IMR-90 (cell line): ENCODE results near the gene SERP1. TPM values are rescaled to one million over a fixed set of nuclear protein-coding genes. Genes with fewer than 3 reads are reported as not detected.
"Not testable (repeated sequence)": the region's sequence is repeated elsewhere in the genome, so short reads cannot be mapped to it uniquely, and the experiment has no call there.

Experiments
- ATAC-seq: fragments of 200-7000 bp; cut with Tn5 transposase; 2 replicates; pipeline ENCODE4 v1.9.1; 2020; ENCODE audit warnings: low read depth, mild to moderate bottlenecking, moderate library complexity
- BruUV-seq: library from RNA; stranded (reverse); fragments of 400-500 nt; replicated peaks from 2 replicates; lab custom pipeline; 2021; lab: Mats Ljungman, UMichigan
- CTCF ChIA-PET: fragments of 300-600 bp; formaldehyde crosslinking; extraction: SDS; loops from one replicate; lab custom pipeline; 2021; ENCODE audit warnings: antibody characterized with exemption; lab: Yijun Ruan, JAX
- POLR2A ChIA-PET: fragments of 300-600 bp; sonication (Branson Sonifier 250); formaldehyde crosslinking; loops from one replicate; lab custom pipeline; 2022; ENCODE audit warnings: antibody characterized with exemption; ENCODE audit not compliant: unreplicated experiment; lab: Charles Lee
- DNase-seq: peaks from one replicate; pipeline ENCODE4 v3.0.0; 2013
- H2AFZ ChIP-seq: replicated peaks from 2 replicates; pipeline ENCODE3; 2013; ENCODE audit warnings: low read length, mild to moderate bottlenecking; ENCODE audit not compliant: poor library complexity
- H2AK5ac ChIP-seq: 2 replicates; pipeline ENCODE4 v1.6.1; 2013; ENCODE audit warnings: low read depth, low read length, inconsistent platforms
- H2AK9ac ChIP-seq: replicated peaks from 2 replicates; pipeline ENCODE3; 2013; ENCODE audit warnings: mild to moderate bottlenecking, low read depth, low read length, moderate library complexity; ENCODE audit not compliant: poor library complexity
- H2BK120ac ChIP-seq: 2 replicates; pipeline ENCODE4 v1.6.1; 2013; ENCODE audit warnings: low read depth, low read length, inconsistent platforms
- H2BK15ac ChIP-seq: 3 replicates; pipeline ENCODE4 v1.6.1; 2013; ENCODE audit warnings: low read depth, low read length, inconsistent platforms
- H2BK20ac ChIP-seq: 2 replicates; pipeline ENCODE4 v1.6.1; 2013; ENCODE audit warnings: low read depth, mild to moderate bottlenecking, inconsistent platforms, low read length, moderate library complexity
- H2BK5ac ChIP-seq: 2 replicates; pipeline ENCODE4 v1.6.1; 2013; ENCODE audit warnings: mild to moderate bottlenecking, low read depth, low read length, inconsistent platforms; ENCODE audit not compliant: poor library complexity, severe bottlenecking
- H3K14ac ChIP-seq: replicated peaks from 2 replicates; pipeline ENCODE4 v1.6.1; 2013; ENCODE audit warnings: low read depth, low read length, inconsistent platforms
- H3K18ac ChIP-seq: 2 replicates; pipeline ENCODE4 v1.6.1; 2013; ENCODE audit warnings: low read depth, low read length, control low read depth
- H3K23ac ChIP-seq: 2 replicates; pipeline ENCODE4 v1.6.1; 2013; ENCODE audit warnings: low read depth, low read length, inconsistent platforms
- H3K27ac ChIP-seq: 2 replicates; pipeline ENCODE4 v1.5.1; 2013; ENCODE audit warnings: mild to moderate bottlenecking, control low read depth, low read length; ENCODE audit not compliant: insufficient read depth
- H3K27me3 ChIP-seq: 2 replicates; pipeline ENCODE4 v1.6.1; 2013; ENCODE audit warnings: low read length; ENCODE audit not compliant: control insufficient read depth, insufficient read depth
- H3K36me3 ChIP-seq: 2 replicates; pipeline ENCODE4 v1.6.1; 2013; ENCODE audit warnings: low read length, mixed read lengths; ENCODE audit not compliant: control insufficient read depth, insufficient read depth
- H3K4ac ChIP-seq: 2 replicates; pipeline ENCODE4 v1.6.1; 2013; ENCODE audit warnings: low read depth, low read length, inconsistent platforms
- H3K4me1 ChIP-seq: 2 replicates; pipeline ENCODE4 v1.6.1; 2013; ENCODE audit warnings: low read length, mixed read lengths; ENCODE audit not compliant: control insufficient read depth, insufficient read depth
- H3K4me2 ChIP-seq: 2 replicates; pipeline ENCODE4 v1.6.1; 2013; ENCODE audit warnings: low read depth, mild to moderate bottlenecking, control low read depth, low read length, moderate library complexity
- H3K4me3 ChIP-seq: 2 replicates; pipeline ENCODE4 v1.5.1; 2013; ENCODE audit warnings: low read depth, mild to moderate bottlenecking, control low read depth, low read length, moderate library complexity; ENCODE audit not compliant: insufficient read depth
- H3K56ac ChIP-seq: 2 replicates; pipeline ENCODE4 v1.6.1; 2013; ENCODE audit warnings: low read length, inconsistent platforms; ENCODE audit not compliant: insufficient read depth; ENCODE audit errors: extremely low read depth
- H3K79me1 ChIP-seq, 2 experiments: 2 replicates each; pipeline ENCODE4 v1.6.1; 2013; ENCODE audit warnings: low read length in 2 of 2, inconsistent platforms in 1 of 2, low read depth in 1 of 2
- H3K9ac ChIP-seq: 2 replicates; pipeline ENCODE4 v1.6.1; 2013; ENCODE audit warnings: low read depth, low read length, control low read depth
- H3K9me1 ChIP-seq: 2 replicates; pipeline ENCODE4 v1.6.1; 2013; ENCODE audit warnings: low read length, inconsistent platforms; ENCODE audit not compliant: insufficient read depth
- H3K9me3 ChIP-seq: 2 replicates; pipeline ENCODE4 v1.6.1; 2013; ENCODE audit warnings: low read length; ENCODE audit not compliant: control insufficient read depth, insufficient read depth
- H4K20me1 ChIP-seq: 2 replicates; pipeline ENCODE4 v1.6.1; 2013; ENCODE audit warnings: low read length, inconsistent platforms; ENCODE audit not compliant: insufficient read depth
- H4K5ac ChIP-seq: 2 replicates; pipeline ENCODE4 v1.6.1; 2013; ENCODE audit warnings: mild to moderate bottlenecking, low read depth, low read length, control low read depth
- H4K8ac ChIP-seq, 2 experiments: 2 replicates each; pipeline ENCODE4 v1.6.1; 2013; ENCODE audit warnings: low read depth in 2 of 2, low read length in 2 of 2, control low read depth in 1 of 2, inconsistent platforms in 1 of 2
- H4K91ac ChIP-seq: 2 replicates; pipeline ENCODE4 v1.6.1; 2013; ENCODE audit warnings: low read depth, low read length, inconsistent platforms; ENCODE audit not compliant: insufficient read depth
- WGBS, 2 experiments: methylation state at CpG; one replicate each; pipeline versions ENCODE4 v1.1.5 to v1.1.7; 2013; ENCODE audit warnings: missing lambda C conversion rate in 2 of 2; ENCODE audit not compliant: insufficient read length in 1 of 2; ENCODE audit errors: extremely low coverage in 2 of 2; 5-methylcytosine and 5-hydroxymethylcytosine counted together
- dilution Hi-C: fragments of 300-500 bp; cut with HindIII; formaldehyde crosslinking; loops from one replicate; pipeline ENCODE4 v1.14.3; 2018; ENCODE audit warnings: low sequenced_read_pairs; ENCODE audit not compliant: unreplicated experiment
- in situ Hi-C: fragments of 300-500 bp; cut with MboI; formaldehyde crosslinking; loops from 3 replicates; pipeline ENCODE4 v1.14.3; 2019; ENCODE audit warnings: low sequenced_read_pairs, inconsistent platforms, mixed read lengths
- intact Hi-C: fragments of 100-400 bp; cut with micrococcal nuclease; formaldehyde crosslinking; loops from 2 replicates; pipeline ENCODE4 v1.10.0; 2022
- polyA plus RNA-seq, 3 experiments: library from polyadenylated mRNA; depleted of rRNA; stranded (reverse); fragments of >200 nt; gene quantifications; 2 replicates each; pipeline ENCODE4 v1.2.3, GENCODE V29; 2012; ENCODE audit warnings: low replicate concordance in 1 of 3
- total RNA-seq: library from RNA; depleted of rRNA; stranded (reverse); fragments of >200 nt; gene quantifications from 2 replicates; pipeline ENCODE4 v1.2.3, GENCODE V29; 2012

The SERP1 gene
- total and polyA plus RNA-seq, 2 of the 4 experiments (the other 2 are of a cell fraction), result 64.0 to 73.4 TPM

DNA sequence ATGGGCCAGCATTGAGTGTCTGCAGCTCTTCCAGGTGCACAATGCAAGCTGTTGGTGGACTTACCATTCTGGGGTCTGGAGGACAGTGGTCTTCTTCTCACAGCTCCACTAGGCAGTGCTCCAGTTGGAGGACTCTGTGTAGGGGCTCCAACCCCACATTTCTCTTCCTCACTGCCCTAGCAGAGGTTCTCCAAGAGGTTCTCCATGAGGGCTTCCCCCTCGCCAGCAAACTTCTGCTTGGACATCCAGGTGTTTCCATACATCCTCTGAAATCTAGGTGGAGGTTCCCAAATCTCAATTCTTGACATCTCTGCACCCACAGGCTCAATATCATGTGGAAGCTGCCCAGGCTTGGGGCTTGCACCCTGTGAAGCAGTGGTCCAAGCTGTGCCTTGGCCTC lies 45.3 kb downstream of the SERP1 start:
- in situ Hi-C loops, result loop anchor here (10.0 kb wide), 1 partner anchor 566 kb away; no protein-coding TSS in a partner anchor
- BruUV-seq, H4K5ac ChIP-seq, H3K79me1 ChIP-seq, H2AK9ac ChIP-seq, H2AFZ ChIP-seq, H3K23ac ChIP-seq, H2BK15ac ChIP-seq, ATAC-seq, CTCF ChIA-PET, DNase-seq, H3K14ac ChIP-seq, H3K9me3 ChIP-seq, dilution Hi-C loops, H2AK5ac ChIP-seq, H3K4ac ChIP-seq, H3K27me3 ChIP-seq, H3K18ac ChIP-seq, intact Hi-C loops, H3K9me1 ChIP-seq, H4K20me1 ChIP-seq, POLR2A ChIA-PET, H2BK5ac ChIP-seq, H3K4me3 ChIP-seq, H4K91ac ChIP-seq, H3K9ac ChIP-seq, H2BK120ac ChIP-seq, H3K27ac ChIP-seq, H3K4me2 ChIP-seq, H3K4me1 ChIP-seq, H4K8ac ChIP-seq, H3K36me3 ChIP-seq, H3K56ac ChIP-seq, H2BK20ac ChIP-seq: not testable (repeated sequence)
- 80% methylated on average over 1 of the region's 1 CpG; no CpG with 5 or more reads in 1 of the 2 experiments for whole genome bisulfite sequencing, 2 experiments
